H1 (cell line): ENCODE measurements around the gene HMX1. TPM values are rescaled to one million over a fixed set of nuclear protein-coding genes. Genes with fewer than 3 reads are reported as not detected.

Source experiments
- BACH1 ChIP-seq: IDR thresholded peaks from 2 replicates; pipeline ENCODE4 v1.6.1; 2012; ENCODE audit warnings: low read length, improper control_type of control experiment
- CHD7 ChIP-seq: fragments of 300-600 bp; sonication (generic); IDR thresholded peaks from 2 replicates; pipeline ENCODE4 v1.7.1; 2012; ENCODE audit warnings: low read length, moderate library complexity, mild to moderate bottlenecking, inconsistent platforms; ENCODE audit not compliant: insufficient replicate concordance
- HDAC2 ChIP-seq, 2 experiments: fragments of 300-600 bp in 1 of 2; sonication (generic) in 1 of 2; IDR thresholded peaks; 2 replicates each; pipeline ENCODE4 v1.6.1; 2011 to 2012; ENCODE audit warnings: low read depth in 2 of 2, low read length in 2 of 2, mild to moderate bottlenecking in 2 of 2, moderate library complexity in 2 of 2, borderline replicate concordance in 1 of 2, inconsistent platforms in 1 of 2
- KDM1A ChIP-seq: fragments of 200-600, 300-600 bp; sonication (generic); IDR thresholded peaks from 2 replicates; pipeline ENCODE4 v1.7.1; 2016; ENCODE audit warnings: mild to moderate bottlenecking, low read length, borderline replicate concordance
- NANOG ChIP-seq: IDR thresholded peaks from 2 replicates; pipeline ENCODE4 v1.6.1; 2011; ENCODE audit warnings: low read length, low read depth, mild to moderate bottlenecking, inconsistent platforms; ENCODE audit not compliant: insufficient read depth, poor library complexity, severe bottlenecking
- RBBP5 ChIP-seq: IDR thresholded peaks from 2 replicates; pipeline ENCODE4 v1.7.1; 2012; ENCODE audit warnings: low read depth, mild to moderate bottlenecking, inconsistent platforms, low read length, moderate library complexity, borderline replicate concordance
- SIX5 ChIP-seq: IDR thresholded peaks from 2 replicates; pipeline ENCODE4 v1.6.1; 2011; ENCODE audit warnings: mild to moderate bottlenecking, low read depth, low read length
- SRF ChIP-seq: IDR thresholded peaks from 2 replicates; pipeline ENCODE4 v1.6.1; 2011; ENCODE audit warnings: mild to moderate bottlenecking, low read depth, low read length, moderate library complexity
- TAF7 ChIP-seq: optimal IDR thresholded peaks from 2 replicates; pipeline ENCODE3; 2011; ENCODE audit warnings: low read depth, mild to moderate bottlenecking, inconsistent platforms, low read length, moderate library complexity, borderline replicate concordance
- TCF12 ChIP-seq: IDR thresholded peaks from 2 replicates; pipeline ENCODE4 v1.6.1; 2011; ENCODE audit warnings: low read depth, mild to moderate bottlenecking, low read length
- polyA plus RNA-seq, 7 experiments: library from polyadenylated mRNA; depleted of rRNA in 3 of 7; stranded (reverse) in 5 of 7; unstranded in 2 of 7; fragments of >200 nt in 5 of 7; fragments of 200-250 nt in 2 of 7; gene quantifications; 1 replicate in 5 of 7; 2 replicates in 1 of 7; 4 replicates in 1 of 7; pipeline versions ENCODE4 v1.2.1 to v1.2.3, GENCODE V29; 2011 to 2013; ENCODE audit warnings: missing spikeins in 2 of 7, mixed read lengths in 2 of 7
- total RNA-seq: library from RNA; stranded (reverse); fragmentation: NEBNext Ultra II Directional; extraction: Animal tissue kit (Norgen Biotek cat#: 25700); gene quantifications from 2 replicates; pipeline ENCODE4 v1.2.1, GENCODE V29; 2021

The HMX1 gene
- total and polyA plus RNA-seq, 2 of the 8 experiments (the other 6 are each of a cell fraction or from before 2014, with no cell fraction given): 0.26 TPM; not detected in 1

GRCh38 chr4:8860096-8860891 is 11.3 kb downstream of the HMX1 start (continued):
- TF ChIP-seq BACH1: no peak
- TF ChIP-seq SRF: no peak
- no peak for TF ChIP-seq HDAC2 (IDR thresholded peaks at IDR 0.05; ENCODE audit: borderline replicate concordance in 1 of 2, low read depth in 2 of 2, low read length in 2 of 2)
- no peak for TF ChIP-seq NANOG
- peak; percentile 75; the same call in 1 of the 2 replicates for TF ChIP-seq KDM1A
- no peak for TF ChIP-seq SIX5
- 0 out of 2 replicates have a peak, but pooled peaks have one; percentile 24 for TF ChIP-seq RBBP5
- TF ChIP-seq TAF7: no peak
- no peak for TF ChIP-seq TCF12
- no peak for TF ChIP-seq CHD7
